GM21786 (cell line): ENCODE data around the gene TMEM119.

Experiments used
- ATAC-seq: cut with Tn5 transposase; IDR thresholded peaks from one replicate; pipeline ENCODE4 v1.9.1; 2021; ENCODE audit not compliant: unreplicated experiment

TMEM119 gene

DNA sequence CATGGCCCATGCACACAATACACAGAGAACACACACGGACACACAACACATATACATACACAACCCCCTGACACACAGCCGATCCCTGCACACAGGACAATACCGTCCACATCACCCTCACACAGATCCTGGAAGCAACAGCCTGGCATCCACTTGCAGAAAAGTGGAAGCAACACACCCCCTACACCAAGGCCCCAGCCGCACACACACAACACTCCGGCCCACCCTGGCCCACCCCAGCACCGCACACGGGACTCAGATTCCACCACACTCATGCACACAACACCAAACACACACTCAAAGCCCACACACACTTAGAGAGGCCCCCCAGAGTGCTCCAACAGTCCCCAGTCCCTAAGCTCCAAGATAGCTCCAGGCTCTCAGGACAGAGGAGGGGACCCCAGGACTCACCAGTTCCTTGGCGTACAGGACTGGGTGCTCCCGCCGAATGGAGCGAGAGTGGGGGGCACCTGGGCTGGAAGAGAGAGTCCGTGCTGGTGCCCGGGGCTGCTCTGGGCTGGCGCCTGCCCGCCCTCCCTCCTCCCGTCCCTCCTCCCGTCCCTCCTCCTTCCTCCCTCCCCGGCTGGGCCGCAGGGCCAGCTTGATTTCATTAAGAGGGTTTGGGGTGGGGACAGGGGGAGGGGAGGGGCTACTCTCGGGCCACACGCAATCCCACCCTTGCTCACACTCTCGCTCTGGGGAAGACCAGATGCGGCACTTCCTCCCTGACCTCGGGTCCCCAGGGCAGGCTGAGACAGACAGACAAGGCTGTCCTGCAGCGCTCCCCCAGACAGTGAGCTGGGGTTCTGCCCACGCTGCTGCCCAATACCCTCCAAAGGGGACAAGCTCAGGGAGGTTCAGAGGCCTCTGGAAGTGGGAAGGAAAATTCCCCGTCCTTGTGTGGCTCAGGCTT, at the start of gene TMEM119:
Gene TMEM119 (minus strand): TSS at position 526 of the 913 bp plus-strand sequence. CDS start 5,701 bp downstream, outside the sequence.
- no peak for ATAC-seq

- no peak for ATAC-seq
Measured at GRCh38 chr12:108646600-108647579, 49.0 kb upstream of the TMEM119 start.

- no peak for ATAC-seq
Measured at GRCh38 chr12:108645686-108646599, 48.1 kb upstream of the TMEM119 start.

GRCh38 chr12:108644811-108645120, 46.9 kb upstream of the TMEM119 start:
- no peak for ATAC-seq

DNA sequence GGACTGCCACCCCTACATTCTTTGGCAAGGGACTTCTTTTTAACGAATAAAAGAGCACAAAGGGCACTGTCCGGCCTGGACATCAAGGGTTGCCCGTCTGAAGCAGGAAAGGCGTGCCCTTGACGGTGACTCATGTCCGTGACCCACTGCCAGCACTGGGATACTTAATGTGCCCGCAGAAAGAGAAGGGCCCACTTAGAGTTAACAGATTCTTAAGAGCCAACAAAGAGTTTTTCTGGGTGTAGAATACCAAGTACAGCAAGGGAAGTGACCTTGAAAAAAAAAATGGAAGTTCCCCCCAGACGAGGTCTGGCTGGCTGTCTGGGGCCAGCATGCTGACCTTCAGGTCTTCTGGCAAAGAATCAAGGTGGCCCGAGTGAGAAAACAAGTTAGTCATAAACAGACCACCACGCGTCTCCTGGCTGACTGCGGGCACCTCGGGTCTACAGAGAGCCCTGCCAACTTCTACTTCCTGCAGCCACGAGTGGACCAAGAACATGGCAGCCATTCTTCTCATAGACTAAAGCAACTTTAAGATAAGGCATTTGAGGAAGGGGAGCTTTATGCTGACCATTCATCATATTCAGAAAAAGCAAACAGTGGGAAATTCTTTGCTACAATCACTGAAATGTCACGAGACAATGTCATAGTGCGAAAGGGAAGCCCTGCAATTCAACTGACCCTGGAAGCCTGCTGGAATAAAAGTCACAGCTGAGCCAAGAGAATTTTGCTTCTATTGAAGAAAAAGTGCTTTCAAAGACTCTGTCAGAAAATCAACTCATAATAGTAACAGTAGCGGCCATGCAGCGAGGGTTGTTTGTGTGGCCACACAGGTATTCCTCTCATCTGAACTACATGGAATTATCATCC, 46.3 kb upstream of the TMEM119 start:
- ATAC-seq: no peak

DNA sequence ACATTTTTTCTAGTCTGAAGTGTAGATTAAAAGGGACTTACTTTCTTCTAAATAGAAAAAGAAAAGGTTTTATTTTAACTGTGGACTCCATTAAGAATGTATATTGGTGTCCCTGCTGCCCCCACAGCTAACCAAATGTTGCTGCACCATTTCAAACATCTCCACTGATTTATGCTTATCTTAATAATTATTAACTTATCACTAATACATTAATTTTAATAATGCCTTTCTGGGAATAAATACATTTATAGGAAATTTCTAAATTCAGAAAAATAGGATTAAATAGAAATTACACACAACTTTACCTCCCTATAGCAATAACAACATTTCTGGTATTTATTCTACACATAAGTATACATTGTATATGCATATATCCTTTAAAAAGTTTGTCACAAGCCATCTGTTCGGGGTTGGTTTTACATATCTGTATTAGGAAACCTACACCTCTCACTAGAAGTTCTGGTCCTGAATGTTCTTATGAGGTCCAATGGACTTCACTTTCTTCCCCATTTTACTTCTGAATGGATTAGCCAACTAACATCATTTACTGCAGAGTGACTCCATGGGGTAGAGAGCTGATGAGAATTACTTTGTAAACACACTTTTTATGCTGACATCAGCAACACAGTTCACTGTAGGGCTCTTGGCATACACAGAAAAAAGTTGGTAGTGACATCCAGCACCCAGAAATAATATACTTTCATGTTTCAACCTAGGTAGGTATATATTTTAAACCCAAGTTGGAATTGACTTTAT, 45.2 kb upstream of the TMEM119 start:
- ATAC-seq: no peak

- ATAC-seq: no peak
Measured at GRCh38 chr12:108642269-108642870, 44.5 kb upstream of the TMEM119 start.

DNA sequence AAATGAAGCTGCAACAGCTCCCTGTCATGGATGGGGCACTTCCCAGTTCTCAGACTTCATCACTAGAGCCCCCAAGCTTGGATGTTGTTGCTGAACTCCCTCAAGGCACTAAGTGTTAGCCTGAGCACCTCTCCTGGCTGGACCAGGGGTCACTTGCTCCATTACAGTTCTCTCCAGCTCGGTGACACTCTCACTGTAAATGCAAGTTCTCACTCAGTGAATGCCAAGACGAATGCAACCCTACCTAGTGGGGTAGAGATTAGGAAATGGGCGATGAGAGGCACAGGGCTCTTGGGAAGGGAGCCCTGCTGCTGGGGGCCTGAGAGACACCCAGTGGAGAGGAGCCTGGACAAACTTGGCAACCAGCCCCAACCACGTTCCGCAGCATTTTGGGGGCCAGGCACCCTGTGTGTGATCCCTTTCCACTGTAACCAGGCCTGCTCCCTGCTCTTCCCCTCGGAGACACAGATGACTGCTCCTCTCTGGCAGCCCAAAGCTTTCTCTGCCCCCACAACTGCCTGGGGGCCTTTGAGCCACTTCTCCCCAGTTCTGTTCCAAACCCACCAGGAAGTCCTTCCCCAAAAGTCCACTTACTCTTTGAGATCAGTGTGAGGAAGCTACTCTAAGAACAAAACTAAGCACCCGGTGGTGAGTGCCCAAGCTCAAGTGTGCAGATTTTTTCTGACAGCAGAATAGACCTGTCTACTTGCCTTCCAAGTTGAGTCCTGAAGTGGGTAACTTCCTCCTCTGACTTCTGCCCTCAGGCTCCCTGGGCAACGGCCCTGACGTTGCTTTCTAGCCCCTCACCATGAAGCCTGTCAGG, 43.8 kb upstream of the TMEM119 start:
- no peak for ATAC-seq

DNA sequence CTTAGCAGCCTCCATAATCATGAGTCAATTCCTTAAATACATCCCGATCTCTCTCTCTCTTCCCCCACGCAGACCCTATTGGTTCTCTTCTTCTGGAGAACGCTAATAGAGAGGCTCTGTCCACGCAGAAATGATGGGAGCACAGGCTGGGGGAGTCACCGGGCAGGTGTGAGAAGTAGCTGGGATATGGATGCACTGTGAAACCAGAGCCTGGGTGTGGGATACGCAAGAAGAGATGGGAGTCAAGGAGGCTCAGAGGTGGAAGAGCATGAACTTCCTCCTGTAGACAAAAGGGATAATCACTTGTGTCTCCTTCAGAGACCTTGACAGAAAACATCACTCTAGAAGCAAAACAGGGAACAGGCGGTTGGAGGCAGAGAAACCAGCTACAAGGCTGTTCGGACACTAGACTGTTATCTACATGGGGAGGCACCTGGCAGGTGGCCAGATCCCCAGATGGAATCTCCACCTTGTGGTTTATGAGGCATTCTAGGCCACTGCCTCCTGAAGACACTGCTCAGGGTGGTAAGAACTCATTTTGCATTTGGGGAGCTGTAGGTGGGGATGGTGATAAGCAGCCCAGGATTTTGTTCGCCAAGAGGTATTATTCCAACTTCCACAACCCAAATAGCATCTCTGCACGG, 43.0 kb upstream of the TMEM119 start:
- no peak for ATAC-seq

DNA sequence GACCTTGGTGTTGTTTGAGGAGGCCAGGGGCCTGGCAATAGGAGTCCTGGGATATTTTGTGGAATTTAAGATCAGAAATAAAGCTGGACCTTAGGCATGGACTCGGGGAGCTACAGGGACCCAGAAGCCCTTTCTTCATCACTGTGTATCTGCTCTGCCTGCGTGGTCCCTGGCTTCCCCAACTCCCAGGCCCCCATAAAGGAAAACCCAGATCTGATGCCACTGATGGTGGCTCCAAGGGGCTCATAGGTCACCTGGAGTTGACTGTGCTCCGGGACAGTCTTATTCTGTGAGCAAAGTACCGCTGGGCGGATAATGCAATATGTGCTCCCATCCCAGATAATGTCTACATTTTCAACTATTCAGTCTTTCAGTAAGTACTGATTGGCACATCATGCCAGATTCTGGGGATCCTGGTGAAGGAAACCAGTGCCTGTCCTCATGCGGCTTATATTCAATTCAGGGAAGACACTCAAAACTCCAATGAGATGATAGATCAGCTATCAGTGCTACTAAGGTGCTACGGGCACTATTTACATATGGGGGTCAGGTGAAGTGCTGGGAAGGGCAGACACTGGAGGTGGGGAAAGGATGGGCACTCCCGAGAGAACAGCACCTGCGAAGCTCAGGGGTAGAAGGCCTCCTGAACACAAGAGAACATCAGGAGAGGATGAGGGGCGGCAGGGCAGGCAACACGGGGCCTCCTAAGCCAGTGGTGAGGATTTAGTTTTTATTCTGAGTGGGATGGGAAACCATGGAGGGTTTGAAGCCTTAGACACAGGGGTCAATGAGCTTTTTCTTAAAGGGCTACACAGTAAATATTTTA, 41.3 kb upstream of the TMEM119 start:
- ATAC-seq: no peak

- ATAC-seq: no peak
Measured at GRCh38 chr12:108638141-108638827, 40.4 kb upstream of the TMEM119 start.

DNA sequence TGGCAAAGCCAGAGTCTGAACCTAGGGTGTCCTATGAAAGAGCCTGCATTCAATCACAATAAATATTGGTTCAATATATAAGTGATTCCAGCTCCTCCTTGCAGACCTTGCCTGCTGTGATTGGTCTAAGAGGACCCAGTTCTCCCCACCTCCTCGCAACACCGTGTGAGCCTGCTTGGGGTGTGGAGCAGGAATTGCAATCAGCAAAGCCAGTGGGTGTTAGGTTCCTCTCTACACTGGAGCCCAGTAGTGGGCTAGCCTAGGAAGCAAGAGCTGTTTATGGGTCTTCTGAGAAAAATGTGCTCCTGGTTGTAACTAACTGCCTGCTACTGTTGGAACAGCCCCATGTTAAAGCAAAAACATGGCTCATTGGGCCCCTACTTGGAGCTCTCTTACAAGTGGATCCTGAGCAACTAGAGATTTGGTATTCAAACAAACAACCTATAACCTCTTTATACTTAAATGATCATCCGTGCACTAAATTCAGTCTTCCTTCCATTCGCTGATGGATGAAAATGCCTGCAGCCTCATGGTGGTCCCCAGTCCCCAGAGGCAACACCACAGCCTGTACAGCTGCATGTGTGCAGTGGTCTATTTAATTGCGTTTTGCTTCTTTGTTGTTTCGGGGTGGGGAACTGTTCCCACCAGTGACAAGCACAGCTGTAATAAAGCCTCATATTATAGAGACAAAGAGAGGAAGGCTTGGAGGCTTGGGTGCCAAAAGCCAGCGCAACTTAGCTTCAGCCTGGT, 39.5 kb upstream of the TMEM119 start:
- ATAC-seq: no peak

DNA sequence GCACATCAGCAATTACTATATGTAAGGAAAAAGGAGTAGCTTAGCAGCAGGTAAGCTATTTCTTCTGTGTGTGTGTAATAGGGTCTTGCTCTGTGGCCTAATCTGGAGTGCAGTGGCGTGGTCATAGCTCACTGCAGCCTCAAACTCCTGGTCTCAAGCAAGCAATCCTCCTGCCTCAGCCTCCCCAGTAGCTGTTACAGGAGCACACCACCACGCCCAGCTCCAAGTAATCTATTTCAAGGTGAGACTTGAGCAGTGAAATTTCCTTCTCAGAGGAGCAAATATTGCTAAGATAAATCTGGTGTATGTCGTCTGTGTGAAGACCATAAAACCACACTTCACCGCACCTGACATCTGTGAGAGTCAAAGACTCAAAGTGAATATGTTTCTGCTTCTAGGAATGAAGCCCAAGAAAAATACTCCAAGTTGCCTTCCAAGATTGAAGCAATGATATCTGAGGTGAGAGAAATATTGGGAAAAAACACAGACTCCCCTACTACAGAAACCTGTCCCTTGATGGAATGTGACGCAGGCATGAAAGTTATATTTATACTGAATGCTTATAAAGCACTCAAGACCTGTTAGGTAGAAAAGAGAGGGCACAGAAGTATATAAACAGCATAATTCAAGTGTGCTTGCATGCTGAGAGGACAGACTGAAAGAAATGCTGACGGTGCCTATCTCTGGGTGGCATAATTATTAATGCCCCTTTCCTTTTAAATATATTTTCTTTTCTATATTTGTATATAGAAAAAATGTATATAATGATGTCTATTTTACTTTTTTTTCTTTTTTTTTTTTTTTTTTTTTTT, 38.3 kb upstream of the TMEM119 start:
- no peak for ATAC-seq
